CD14-positive monocyte (primary cell): ENCODE data around the gene KDM1B. TPM values are rescaled to one million over a fixed set of nuclear protein-coding genes. Genes with fewer than 3 reads are reported as not detected.
A peak's percentile ranks its signal among the peaks of the same experiment; 100 is the strongest.
"Not testable (repeated sequence)": the region's sequence is repeated elsewhere in the genome, so short reads cannot be mapped to it uniquely, and the experiment has no call there.

Experiments used
- DNase-seq, 3 donors: peaks; one replicate each; pipeline ENCODE4 v3.0.0-alpha.2; 2011 to 2022
- H2AFZ ChIP-seq: 2 replicates; pipeline ENCODE4 v1.6.0; 2012; ENCODE audit warnings: mild to moderate bottlenecking, low read depth, low read length, inconsistent platforms; ENCODE audit not compliant: insufficient read depth, poor library complexity, severe bottlenecking
- H3K27ac ChIP-seq, 2 donors: 1 replicate in 1 of 2; 2 replicates in 1 of 2; pipeline ENCODE4 v1.5.1; 2012 to 2013; ENCODE audit warnings: low read length in 2 of 2, control low read depth in 1 of 2, inconsistent platforms in 1 of 2, low read depth in 1 of 2, mild to moderate bottlenecking in 1 of 2
- H3K27me3 ChIP-seq, 2 donors: one replicate each; pipeline versions ENCODE4 v1.6.0 to v1.6.1; 2011 to 2013; ENCODE audit warnings: low read length in 2 of 2; ENCODE audit not compliant: control insufficient read depth in 2 of 2, insufficient read depth in 2 of 2
- H3K36me3 ChIP-seq, 2 donors: replicated peaks in 1 of 2; 1 replicate in 1 of 2; 2 replicates in 1 of 2; pipeline versions ENCODE4 v1.5.1 to v1.6.1; 2012 to 2013; ENCODE audit warnings: low read length in 2 of 2, control low read depth in 1 of 2, inconsistent platforms in 1 of 2, mild to moderate bottlenecking in 1 of 2; ENCODE audit not compliant: insufficient read depth in 2 of 2, control insufficient read depth in 1 of 2
- H3K4me1 ChIP-seq, 2 donors: 1 replicate in 1 of 2; 2 replicates in 1 of 2; pipeline versions ENCODE4 v1.5.1 to v1.6.1; 2012 to 2013; ENCODE audit warnings: low read length in 2 of 2, control low read depth in 1 of 2, inconsistent platforms in 1 of 2, mild to moderate bottlenecking in 1 of 2, moderate library complexity in 1 of 2; ENCODE audit not compliant: insufficient read depth in 2 of 2, control insufficient read depth in 1 of 2
- H3K4me2 ChIP-seq: replicated peaks from 2 replicates; pipeline ENCODE3; 2012; ENCODE audit warnings: low read length, moderate library complexity, mild to moderate bottlenecking; ENCODE audit not compliant: poor library complexity, severe bottlenecking; ENCODE audit errors: extremely low read depth
- H3K4me3 ChIP-seq, 3 experiments: fragments of 200-600 bp in 1 of 3; sonication (generic) in 1 of 3; replicated peaks in 1 of 3; 1 replicate in 2 of 3; 2 replicates in 1 of 3; pipeline ENCODE4 v1.5.1; 2011 to 2013; ENCODE audit warnings: low read length in 3 of 3, mild to moderate bottlenecking in 3 of 3, control low read depth in 2 of 3, low read depth in 2 of 3, inconsistent platforms in 1 of 3, moderate library complexity in 1 of 3
- H3K79me2 ChIP-seq: 2 replicates; pipeline ENCODE4 v1.6.0; 2012; ENCODE audit warnings: mild to moderate bottlenecking, control low read depth, inconsistent platforms, low read length, moderate library complexity; ENCODE audit not compliant: insufficient read depth
- H3K9ac ChIP-seq: 2 replicates; pipeline ENCODE4 v1.6.0; 2017; ENCODE audit warnings: low read length, mild to moderate bottlenecking; ENCODE audit not compliant: insufficient read depth, poor library complexity, severe bottlenecking
- H3K9me3 ChIP-seq, 2 donors: replicated peaks in 1 of 2; 1 replicate in 1 of 2; 2 replicates in 1 of 2; pipeline versions ENCODE4 v1.5.1 to v1.6.1; 2012 to 2013; ENCODE audit warnings: low read length in 2 of 2, control low read depth in 1 of 2; ENCODE audit not compliant: control insufficient read depth in 1 of 2, insufficient read depth in 1 of 2
- H4K20me1 ChIP-seq: 2 replicates; pipeline ENCODE4 v1.6.0; 2012; ENCODE audit warnings: mild to moderate bottlenecking, low read length, control low read depth, moderate library complexity; ENCODE audit not compliant: insufficient read depth
- H3K27ac Mint-ChIP-seq, 7 donors: one replicate each; pipeline ENCODE4 v1.8.0; 2020; ENCODE audit warnings: mild to moderate bottlenecking in 7 of 7, mixed read lengths in 7 of 7, moderate library complexity in 6 of 7, inconsistent platforms in 2 of 7
- H3K27me3 Mint-ChIP-seq, 3 donors: one replicate each; pipeline ENCODE4 v1.8.0; 2021 to 2022; ENCODE audit warnings: low read depth in 3 of 3, mild to moderate bottlenecking in 3 of 3, mixed read lengths in 3 of 3, moderate library complexity in 3 of 3, inconsistent platforms in 1 of 3
- H3K36me3 Mint-ChIP-seq, 2 donors: one replicate each; pipeline ENCODE4 v1.8.0; 2020; ENCODE audit warnings: mixed read lengths in 2 of 2, inconsistent platforms in 1 of 2, mild to moderate bottlenecking in 1 of 2
- H3K4me1 Mint-ChIP-seq: one replicate; pipeline ENCODE4 v1.8.0; 2020; ENCODE audit warnings: mild to moderate bottlenecking, mixed read lengths
- H3K4me3 Mint-ChIP-seq, 2 donors: one replicate each; pipeline ENCODE4 v1.8.0; 2020; ENCODE audit warnings: mild to moderate bottlenecking in 2 of 2, mixed read lengths in 2 of 2, moderate library complexity in 1 of 2
- H3K9me3 Mint-ChIP-seq, 7 donors: one replicate each; pipeline ENCODE4 v1.8.0; 2020 to 2022; ENCODE audit warnings: mixed read lengths in 7 of 7, mild to moderate bottlenecking in 6 of 7, moderate library complexity in 6 of 7, inconsistent platforms in 2 of 7
- WGBS: methylation state at CpG from one replicate; pipeline ENCODE4 v1.1.5; 2013; ENCODE audit warnings: missing lambda C conversion rate; ENCODE audit not compliant: insufficient coverage; 5-methylcytosine and 5-hydroxymethylcytosine counted together
- intact Hi-C, 2 donors: fragments of 100-400 bp; cut with micrococcal nuclease; formaldehyde crosslinking; loops; one replicate each; pipeline versions ENCODE4 v1.15.0 to v1.15.1; 2023
- polyA plus RNA-seq, 3 donors: library from polyadenylated mRNA; depleted of rRNA in 1 of 3; unstranded in 2 of 3; stranded (reverse) in 1 of 3; fragments of 300-500 nt in 2 of 3; fragments of >200 nt in 1 of 3; fragmentation: Illumina TruSeq in 2 of 3; gene quantifications; 1 replicate in 2 of 3; 2 replicates in 1 of 3; pipeline ENCODE4 v1.2.3, GENCODE V29; 2012 to 2021
- TF ChIP-seq, protein P1 (sequence below): fragments of 200-600 bp; IDR thresholded peaks from one replicate; pipeline ENCODE4 v1.8.0; 2022; ENCODE audit warnings: antibody characterized with exemption, mild to moderate bottlenecking

The KDM1B gene
- polyA plus RNA-seq, 3 donors = 4.4 to 50.8 (median 24.1) TPM

DNA sequence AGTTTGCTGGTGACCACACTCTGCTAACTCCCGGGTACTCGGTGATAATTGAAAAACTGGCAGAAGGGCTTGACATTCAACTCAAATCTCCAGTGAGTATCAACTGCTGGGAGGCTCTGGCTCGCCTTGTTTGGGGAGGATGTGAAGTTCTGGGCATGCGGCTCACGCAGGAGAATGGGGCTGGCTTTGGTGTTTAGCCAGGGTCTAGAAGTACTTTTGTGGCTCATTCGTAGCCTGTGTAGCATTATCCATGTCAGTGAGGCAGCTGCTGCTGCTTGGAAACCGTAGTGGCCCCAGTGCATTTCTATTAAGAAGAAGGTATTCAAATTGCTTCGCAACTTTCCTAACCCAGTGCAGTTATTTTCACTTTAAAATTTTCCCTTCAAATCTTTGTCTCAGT is 52.2 kb downstream of the KDM1B start:
- Mint-ChIP-seq H3K4me3 (no peak overlapping the region), H3K9me3 (peaks cover 0 to 2% (median 0%) of the 10 kb centered on the region in 7 donors), H3K27ac (peak overlapping the region in 2 of 7 donors; percentile 5 to 52), H3K36me3 (peaks cover 85 to 99% of the 10 kb centered on the region in 2 donors), H3K4me1 (no peaks in the 10 kb centered on the region), H3K27me3 (peaks cover 0 to 2% (median 0%) of the 10 kb centered on the region in 3 donors)
- TF ChIP-seq, protein P1, sequence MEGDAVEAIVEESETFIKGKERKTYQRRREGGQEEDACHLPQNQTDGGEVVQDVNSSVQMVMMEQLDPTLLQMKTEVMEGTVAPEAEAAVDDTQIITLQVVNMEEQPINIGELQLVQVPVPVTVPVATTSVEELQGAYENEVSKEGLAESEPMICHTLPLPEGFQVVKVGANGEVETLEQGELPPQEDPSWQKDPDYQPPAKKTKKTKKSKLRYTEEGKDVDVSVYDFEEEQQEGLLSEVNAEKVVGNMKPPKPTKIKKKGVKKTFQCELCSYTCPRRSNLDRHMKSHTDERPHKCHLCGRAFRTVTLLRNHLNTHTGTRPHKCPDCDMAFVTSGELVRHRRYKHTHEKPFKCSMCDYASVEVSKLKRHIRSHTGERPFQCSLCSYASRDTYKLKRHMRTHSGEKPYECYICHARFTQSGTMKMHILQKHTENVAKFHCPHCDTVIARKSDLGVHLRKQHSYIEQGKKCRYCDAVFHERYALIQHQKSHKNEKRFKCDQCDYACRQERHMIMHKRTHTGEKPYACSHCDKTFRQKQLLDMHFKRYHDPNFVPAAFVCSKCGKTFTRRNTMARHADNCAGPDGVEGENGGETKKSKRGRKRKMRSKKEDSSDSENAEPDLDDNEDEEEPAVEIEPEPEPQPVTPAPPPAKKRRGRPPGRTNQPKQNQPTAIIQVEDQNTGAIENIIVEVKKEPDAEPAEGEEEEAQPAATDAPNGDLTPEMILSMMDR = no peak
- DNase-seq = no peak
- H4K20me1 ChIP-seq = peaks cover 28% of the 10 kb centered on the region
- no peaks in the 10 kb centered on the region for H3K4me1 ChIP-seq
- WGBS = 95% methylated on average over 6 of the region's 8 CpGs
- intact Hi-C loops = no loop called here
- no peak overlapping the region for H2AFZ ChIP-seq
- peaks cover 3% of the 10 kb centered on the region for H3K79me2 ChIP-seq
- no peak overlapping the region for H3K27ac ChIP-seq
- H3K36me3 ChIP-seq = peaks cover 86 to 98% of the 10 kb centered on the region in 2 donors
- no peak overlapping the region for H3K4me3 ChIP-seq
- no peak overlapping the region for H3K9ac ChIP-seq
- no peaks in the 10 kb centered on the region for H3K27me3 ChIP-seq
- no peaks in the 10 kb centered on the region for H3K9me3 ChIP-seq
- H3K4me2 ChIP-seq = no peak overlapping the region

DNA sequence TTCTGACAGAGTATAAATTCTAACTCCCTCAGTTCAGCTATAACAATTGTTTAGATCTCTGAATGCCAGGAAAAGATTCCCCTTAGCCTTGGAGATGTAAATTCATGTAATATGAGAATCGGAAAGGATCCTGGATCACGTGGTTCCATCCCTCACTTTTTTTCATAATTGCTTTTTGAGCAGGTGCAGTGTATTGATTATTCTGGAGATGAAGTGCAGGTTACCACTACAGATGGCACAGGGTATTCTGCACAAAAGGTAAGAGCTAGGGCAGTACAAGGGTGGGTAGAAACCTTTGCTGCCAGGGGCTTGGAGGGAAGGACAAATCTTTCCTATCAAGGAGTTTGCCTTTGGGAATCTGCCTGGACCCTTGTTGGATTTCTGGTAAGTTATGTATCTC is 52.7 kb downstream of the KDM1B start:
- Mint-ChIP-seq H3K4me3 (no peak overlapping the region), H3K4me1 (no peaks in the 10 kb centered on the region), H3K9me3 (peaks cover 0 to 2% (median 0%) of the 10 kb centered on the region in 7 donors), H3K36me3 (peaks cover 85 to 99% of the 10 kb centered on the region in 2 donors), H3K27me3 (peaks cover 0 to 2% (median 0%) of the 10 kb centered on the region in 3 donors), H3K27ac (no peak overlapping the region)
- H3K36me3 ChIP-seq = peaks cover 86 to 98% of the 10 kb centered on the region in 2 donors
- H3K9ac ChIP-seq = no peak overlapping the region
- intact Hi-C loops = no loop called here
- no peak overlapping the region for H3K4me2 ChIP-seq
- no peaks in the 10 kb centered on the region for H3K27me3 ChIP-seq
- DNase-seq = no peak
- no CpG with 5 or more reads among the region's 2 CpGs for WGBS
- H3K79me2 ChIP-seq = peaks cover 3% of the 10 kb centered on the region
- H3K9me3 ChIP-seq = no peaks in the 10 kb centered on the region
- peaks cover 28% of the 10 kb centered on the region for H4K20me1 ChIP-seq
- H3K4me1 ChIP-seq = no peaks in the 10 kb centered on the region
- H3K27ac ChIP-seq = no peak overlapping the region
- no peak overlapping the region for H3K4me3 ChIP-seq
- TF ChIP-seq, protein P1 = no peak
- no peak overlapping the region for H2AFZ ChIP-seq

DNA sequence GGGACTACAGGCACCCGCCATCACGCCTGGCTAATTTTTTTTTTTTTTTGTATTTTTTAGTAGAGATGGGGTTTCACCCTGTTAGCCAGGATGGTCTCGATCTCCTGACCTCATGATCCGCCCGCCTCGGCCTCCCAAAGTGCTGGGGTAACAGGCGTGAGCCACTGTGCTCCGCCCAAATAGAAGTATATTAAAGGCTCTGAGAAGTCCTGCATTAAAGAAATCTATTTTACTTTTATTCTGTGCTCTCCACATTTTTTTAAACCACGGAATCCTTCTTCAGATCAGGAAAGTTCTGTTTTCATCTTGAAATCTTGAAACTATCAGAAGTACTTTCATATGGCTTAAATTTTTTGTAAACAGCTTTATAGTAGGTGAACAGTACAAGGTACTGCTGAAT is 53.6 kb downstream of the KDM1B start:
- H3K27me3 Mint-ChIP-seq, DNase-seq, H2AFZ ChIP-seq, H3K27ac Mint-ChIP-seq, H3K79me2 ChIP-seq, H3K9me3 ChIP-seq, H3K4me1 Mint-ChIP-seq, H3K4me1 ChIP-seq, H3K4me3 Mint-ChIP-seq, H3K9me3 Mint-ChIP-seq, H3K27me3 ChIP-seq, H3K27ac ChIP-seq, H3K4me3 ChIP-seq, intact Hi-C loops, H3K4me2 ChIP-seq, H3K9ac ChIP-seq: not testable (repeated sequence)
- Histone ChIP-seq H4K20me1 (peaks cover 25% of the 10 kb centered on the region), H3K36me3 (peaks cover 87 to 98% of the 10 kb centered on the region in 2 donors)
- H3K36me3 Mint-ChIP-seq = peaks cover 89 to 100% of the 10 kb centered on the region in 2 donors
- no CpG with 5 or more reads among the region's 9 CpGs for WGBS
